ENCODE measurements around the gene HSPA4L.
A peak's percentile ranks its signal among the peaks of the same experiment; 100 is the strongest.

Gene HSPA4L

DNA sequence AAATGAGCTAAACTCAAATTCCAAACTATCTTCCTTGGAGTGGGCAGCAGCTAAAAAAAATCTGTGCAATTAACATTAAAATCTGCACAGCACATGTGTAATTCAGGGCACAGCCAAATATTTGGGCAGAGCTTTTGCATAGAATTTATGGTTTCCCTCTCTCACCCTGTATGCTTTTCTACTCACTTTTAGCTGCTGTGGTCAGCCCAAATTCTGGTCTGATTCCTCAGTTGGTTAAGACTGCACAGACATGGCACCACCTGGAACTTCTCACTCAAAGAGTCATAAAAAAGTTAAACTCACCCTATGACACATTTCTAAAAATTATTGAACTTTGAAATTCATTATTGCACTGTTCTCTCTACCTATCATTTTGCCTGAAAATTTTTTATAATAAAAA is 93.7 kb downstream of the HSPA4L start:
- no peak overlapping the region for H3K4me3 ChIP-seq (replicated peaks; ENCODE audit: low read depth, low read length)
- no peak for TF ChIP-seq CTCF (IDR thresholded peaks at IDR 0.05; ENCODE audit: low read depth, low read length, missing control alignments)

DNA sequence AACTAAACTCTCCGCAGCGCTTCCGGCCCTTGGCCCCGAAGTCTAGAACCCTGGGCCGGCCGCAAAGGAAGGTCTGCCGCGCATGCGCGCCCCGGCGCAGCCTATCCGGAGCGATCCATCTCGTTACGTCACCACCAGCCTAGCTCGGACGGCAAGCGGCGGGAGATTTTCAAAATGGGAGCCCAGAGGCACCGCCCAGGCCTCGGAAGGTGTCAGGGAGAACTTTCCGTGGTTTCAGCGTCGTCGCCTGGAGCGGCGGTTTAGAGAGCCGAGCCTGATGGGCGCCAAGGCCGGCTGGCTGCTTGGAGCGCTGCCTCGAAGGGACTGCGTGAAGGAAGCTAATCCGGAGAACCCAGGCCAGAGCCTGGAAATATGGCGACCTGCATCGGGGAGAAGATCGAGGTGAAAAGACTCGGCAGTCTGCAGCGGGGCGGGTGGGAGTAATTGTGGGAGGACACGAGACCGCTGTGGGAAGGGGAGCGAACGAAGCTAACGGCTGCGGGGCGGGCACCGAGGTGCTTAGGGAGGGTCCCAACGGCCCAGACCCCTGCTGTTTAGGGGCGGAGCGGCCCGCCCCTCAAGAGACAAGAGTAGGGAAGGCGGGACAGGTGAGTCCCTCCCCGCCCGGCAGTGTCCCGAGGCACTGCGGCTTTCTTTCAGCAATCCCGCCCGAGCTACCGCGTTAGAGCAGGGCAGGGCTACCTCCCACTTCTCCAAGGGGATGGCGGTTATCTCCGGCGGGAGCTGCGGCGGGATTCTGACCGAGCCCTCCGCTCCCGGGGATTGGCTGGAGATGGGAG is 98.8 kb downstream of the HSPA4L start, which contains the start of gene PLK4:
PLK4 (plus strand) TSS at position 131 of the 800 bp plus-strand sequence; CDS start at position 373, 242 bp downstream.
- no peak for TF ChIP-seq CTCF (IDR thresholded peaks at IDR 0.05; ENCODE audit: low read depth, low read length, missing control alignments)
- peak; percentile 87 for DNase-seq (ENCODE audit: extremely low read depth, low read depth)
- H3K4me3 ChIP-seq (replicated peaks; ENCODE audit: low read depth, low read length), result peak within 1 kb of the TSS; percentile 74

More for the DNA sequence above, 93.7 kb downstream of the HSPA4L start:
- no peak for DNase-seq (ENCODE audit: extremely low read depth, low read depth)

GRCh38 chr4:127881563-127881864 is 99.4 kb downstream of the HSPA4L start:
- DNase-seq (ENCODE audit: extremely low read depth, low read depth), result no peak
- H3K4me3 ChIP-seq (replicated peaks; ENCODE audit: low read depth, low read length), result peak overlapping the region; percentile 74
- no peak for TF ChIP-seq CTCF (IDR thresholded peaks at IDR 0.05; ENCODE audit: low read depth, low read length, missing control alignments)

DNA sequence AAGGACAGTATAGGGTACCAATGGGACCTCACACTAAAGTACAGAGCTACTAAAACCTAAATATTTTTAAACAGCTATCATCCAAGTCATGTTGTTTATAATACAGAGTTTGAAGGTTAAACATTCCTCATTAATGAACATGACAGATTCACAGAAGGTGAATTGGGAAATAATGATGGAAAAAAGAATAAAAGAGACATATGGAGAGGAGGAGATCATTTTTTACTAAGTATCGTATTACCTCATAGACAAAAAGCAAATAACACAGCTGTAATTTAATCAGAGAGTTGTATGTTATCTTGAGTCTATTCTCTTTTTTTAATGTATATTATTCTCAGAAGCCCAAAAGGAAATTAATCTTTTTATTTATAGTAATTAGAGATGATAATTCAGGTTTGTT is 106.4 kb downstream of the HSPA4L start:
- no peak overlapping the region for H3K4me3 ChIP-seq (replicated peaks; ENCODE audit: low read depth, low read length)
- no peak for DNase-seq (ENCODE audit: extremely low read depth, low read depth)
- no peak for TF ChIP-seq CTCF (IDR thresholded peaks at IDR 0.05; ENCODE audit: low read depth, low read length, missing control alignments)

DNA sequence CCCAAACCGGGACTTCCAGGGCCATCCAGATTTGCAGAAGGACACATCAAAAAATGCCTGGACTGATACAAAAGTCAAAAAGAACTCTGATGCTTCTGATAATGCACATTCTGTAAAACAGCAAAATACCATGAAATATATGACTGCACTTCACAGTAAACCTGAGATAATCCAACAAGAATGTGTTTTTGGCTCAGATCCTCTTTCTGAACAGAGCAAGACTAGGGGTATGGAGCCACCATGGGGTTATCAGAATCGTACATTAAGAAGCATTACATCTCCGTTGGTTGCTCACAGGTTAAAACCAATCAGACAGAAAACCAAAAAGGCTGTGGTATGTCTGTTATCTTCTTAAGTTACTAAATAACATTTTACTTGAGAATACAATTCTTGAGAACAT is 107.8 kb downstream of the HSPA4L start:
- DNase-seq (ENCODE audit: extremely low read depth, low read depth), result no peak
- TF ChIP-seq CTCF (IDR thresholded peaks at IDR 0.05; ENCODE audit: low read depth, low read length, missing control alignments), result no peak
- no peak overlapping the region for H3K4me3 ChIP-seq (replicated peaks; ENCODE audit: low read depth, low read length)
